GM19099 (cell line): Measurements from ENCODE around the gene UST.

Experiments
- POLR2A ChIP-seq: IDR thresholded peaks from 3 replicates; pipeline ENCODE4 v1.6.1; 2011; ENCODE audit warnings: low read depth; ENCODE audit not compliant: insufficient read length; ENCODE audit errors: extremely low read depth

UST gene

GRCh38 chr6:149035766-149036165 lies 288.9 kb downstream of the UST start:
- no peak for TF ChIP-seq POLR2A

- TF ChIP-seq POLR2A: no peak
Observed at GRCh38 chr6:149037051-149037671, 290.3 kb downstream of the UST start.

- TF ChIP-seq POLR2A: no peak
Observed at GRCh38 chr6:149041953-149042352, 295.1 kb downstream of the UST start.

- TF ChIP-seq POLR2A: no peak
Observed at GRCh38 chr6:149043476-149044130, 296.8 kb downstream of the UST start.

- TF ChIP-seq POLR2A: no peak
Observed at GRCh38 chr6:149044528-149044927, 297.7 kb downstream of the UST start.

- no peak for TF ChIP-seq POLR2A
Observed at GRCh38 chr6:149045404-149045803, 298.6 kb downstream of the UST start.

GRCh38 chr6:149046164-149046821 lies 299.5 kb downstream of the UST start:
- TF ChIP-seq POLR2A: no peak

- no peak for TF ChIP-seq POLR2A
Observed at GRCh38 chr6:149046822-149047246, 300.0 kb downstream of the UST start.

GRCh38 chr6:149049230-149049629 lies 302.4 kb downstream of the UST start:
- no peak for TF ChIP-seq POLR2A

GRCh38 chr6:149050160-149050559 lies 303.3 kb downstream of the UST start:
- no peak for TF ChIP-seq POLR2A

- TF ChIP-seq POLR2A: no peak
Observed at GRCh38 chr6:149052350-149053106, 305.7 kb downstream of the UST start.

- no peak for TF ChIP-seq POLR2A
Observed at GRCh38 chr6:149053848-149054558, 307.2 kb downstream of the UST start.

GRCh38 chr6:149054559-149055194 lies 307.8 kb downstream of the UST start:
- TF ChIP-seq POLR2A: no peak

- TF ChIP-seq POLR2A: no peak
Observed at GRCh38 chr6:149055195-149055899, 308.5 kb downstream of the UST start.

- TF ChIP-seq POLR2A: no peak
Observed at GRCh38 chr6:149056777-149057463, 310.1 kb downstream of the UST start.
